Measurements from ENCODE around the gene EEFSEC.

The EEFSEC gene

DNA sequence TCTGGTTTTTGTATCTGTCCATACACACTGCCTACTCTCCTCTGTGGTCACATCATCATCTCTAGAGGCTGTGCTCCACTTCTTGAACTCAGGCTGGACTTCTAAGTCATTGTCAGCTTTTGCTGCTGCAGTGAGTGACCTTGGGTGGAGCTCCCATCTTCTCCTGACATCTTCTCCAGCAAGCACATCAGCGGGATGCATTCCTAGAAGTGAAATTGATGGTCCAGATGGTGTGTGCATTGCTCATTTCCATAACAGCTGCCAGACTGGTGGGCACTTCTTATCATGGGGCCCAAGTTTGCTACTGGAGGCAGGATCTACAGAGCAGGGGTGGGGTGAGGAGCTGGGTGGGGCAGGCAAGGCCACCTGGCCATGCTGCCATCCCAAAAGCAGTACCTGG, 203.5 kb downstream of the EEFSEC start:
- DNase-seq: no peak

DNA sequence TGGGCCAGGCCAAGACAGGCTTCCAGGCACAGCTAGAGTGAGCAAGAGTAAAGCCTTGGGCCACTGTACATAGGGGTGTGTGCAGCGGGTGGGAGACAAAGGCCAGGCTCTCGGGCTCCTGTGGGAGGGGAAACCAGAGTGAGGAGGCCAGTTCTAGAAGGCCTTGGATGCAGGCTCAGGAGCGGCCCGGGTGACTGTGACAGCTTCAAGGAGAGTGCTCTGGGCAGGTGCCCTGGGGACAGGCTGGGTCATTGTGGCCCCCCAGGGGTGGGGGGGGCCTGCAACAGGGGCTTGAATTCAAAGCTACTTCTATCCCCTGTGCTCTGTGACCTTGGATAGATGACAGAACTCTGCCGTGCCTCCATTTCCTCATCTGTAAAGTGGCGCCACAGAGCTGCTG, 204.3 kb downstream of the EEFSEC start:
- DNase-seq: no peak

DNA sequence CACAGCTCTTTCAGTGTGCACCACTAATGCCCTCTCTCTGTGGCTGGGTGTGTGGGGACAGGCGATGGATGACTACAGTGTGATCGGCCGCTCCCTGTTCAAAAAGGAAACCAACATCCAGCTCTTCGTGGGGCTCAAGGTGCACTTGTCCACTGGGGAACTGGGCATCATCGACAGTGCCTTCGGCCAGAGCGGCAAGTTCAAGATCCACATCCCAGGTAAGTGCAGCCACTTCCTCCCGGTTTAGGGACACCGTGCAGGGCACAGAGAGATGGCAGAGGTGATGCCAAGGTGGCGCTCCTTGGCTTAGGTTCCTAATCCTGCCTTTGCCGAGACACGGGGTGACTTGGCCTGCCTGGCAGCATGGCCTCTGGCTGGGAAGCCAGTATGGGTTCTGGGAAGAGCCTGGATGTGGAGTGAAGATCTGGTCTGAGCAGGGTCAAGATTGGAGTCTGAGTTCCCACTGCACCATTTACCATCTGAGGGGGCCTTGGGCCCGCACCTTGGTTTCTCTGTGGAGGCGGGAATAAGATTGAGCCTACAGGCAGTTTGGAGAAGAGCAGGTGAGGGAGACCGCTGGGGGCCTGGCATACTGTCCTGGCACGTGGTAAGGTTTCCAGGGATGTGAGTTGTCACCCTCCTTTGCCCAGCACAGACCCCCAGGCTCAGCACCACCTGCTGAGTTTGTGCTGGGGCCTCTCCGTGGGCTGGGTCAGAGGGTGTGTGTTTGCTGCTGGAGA, 205.0 kb downstream of the EEFSEC start:
- no peak for DNase-seq

DNA sequence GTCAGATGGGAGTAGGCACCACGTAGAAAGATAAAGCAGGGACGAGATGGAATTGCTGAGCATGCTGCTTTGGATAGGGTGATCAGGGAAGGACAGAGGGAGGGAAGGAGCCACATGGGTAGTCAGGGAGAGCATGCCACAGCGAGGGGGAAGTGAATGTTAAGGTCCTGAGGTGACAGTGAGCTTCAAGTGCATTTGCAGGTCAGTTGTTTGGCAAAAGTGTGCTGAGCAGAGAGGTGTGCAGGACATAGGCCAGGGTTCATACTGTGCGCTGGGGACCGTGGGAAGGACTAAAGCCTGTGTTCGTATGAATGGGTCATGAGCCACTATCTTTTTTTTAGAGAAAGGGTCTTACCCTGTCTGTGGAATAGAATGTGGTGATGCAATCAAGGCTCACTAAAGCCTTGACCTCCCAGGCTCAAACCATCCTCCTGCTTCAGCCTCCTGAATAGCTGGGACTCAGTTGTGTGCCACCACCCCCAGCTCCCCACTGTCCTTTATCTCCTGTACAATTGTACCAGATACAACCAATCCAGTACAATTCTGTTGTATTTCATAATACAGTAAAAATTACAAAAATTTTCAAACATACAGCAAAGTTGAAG, 205.9 kb downstream of the EEFSEC start:
- DNase-seq: no peak

DNA sequence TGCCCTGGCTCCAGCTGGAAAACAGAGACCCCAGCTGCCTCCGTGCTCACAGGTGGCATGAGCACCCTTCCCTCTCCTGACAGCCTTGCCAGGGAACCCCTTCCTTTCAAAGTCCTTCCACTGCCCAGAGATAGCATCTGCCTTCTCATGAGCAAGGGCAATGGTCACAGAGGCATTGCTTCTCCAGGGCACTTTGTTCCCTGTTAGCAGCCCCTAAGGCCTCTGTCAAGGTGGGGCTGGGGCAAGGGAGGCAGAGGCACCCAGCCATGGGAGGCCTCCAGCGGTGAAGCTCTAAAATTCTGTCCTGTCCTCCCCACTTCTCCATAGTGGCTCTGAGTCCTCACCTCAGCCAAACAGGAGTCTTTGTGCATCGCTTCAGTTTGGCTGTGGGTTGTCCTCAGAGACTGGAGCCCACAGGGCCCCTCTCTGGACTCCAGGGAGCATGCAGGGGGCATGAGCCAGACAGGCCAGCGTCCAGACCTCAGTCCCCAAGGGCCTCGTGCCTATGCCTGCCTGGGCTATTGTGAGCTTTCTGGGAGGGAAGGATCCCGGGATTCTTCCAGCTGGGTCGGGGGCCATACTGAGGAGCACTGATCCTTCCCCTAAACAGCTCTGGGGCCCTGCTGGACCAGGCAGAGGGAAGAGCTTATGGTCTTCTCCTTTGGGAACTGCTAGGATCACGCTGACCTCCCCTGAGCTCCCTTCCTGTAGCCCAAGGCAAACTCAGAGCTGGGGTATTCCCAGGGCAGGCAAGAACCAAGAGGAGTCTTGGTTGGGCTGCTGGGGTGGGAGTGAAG, 206.8 kb downstream of the EEFSEC start:
- DNase-seq: no peak

DNA sequence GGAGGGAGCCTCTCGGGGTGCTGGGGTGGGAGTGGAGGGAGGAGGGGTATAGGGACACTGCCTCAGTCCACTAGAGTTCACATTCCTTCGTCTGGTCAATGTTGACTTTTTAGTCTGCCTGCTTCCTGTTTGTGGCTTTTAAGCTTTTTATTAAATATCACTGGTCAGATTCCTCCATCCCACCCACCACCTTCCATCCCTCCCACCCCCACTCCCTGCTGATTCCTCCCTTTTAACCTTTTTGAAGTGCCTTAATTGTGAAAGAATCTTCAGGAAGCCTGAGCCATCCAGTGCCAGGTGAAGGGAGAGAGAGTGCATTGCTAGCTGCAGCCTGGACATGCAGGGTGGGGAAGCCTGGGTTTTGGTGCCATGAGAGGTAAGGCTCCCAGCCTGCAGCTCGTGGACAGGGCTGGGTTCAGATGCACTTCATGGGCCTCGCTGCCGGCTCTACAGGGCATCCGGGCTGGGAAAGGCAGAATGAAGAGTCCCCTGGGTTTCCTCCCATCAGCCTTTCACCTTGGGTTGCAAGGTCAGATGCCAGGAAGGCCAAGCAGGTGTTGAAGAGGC, 207.5 kb downstream of the EEFSEC start:
- no peak for DNase-seq

DNA sequence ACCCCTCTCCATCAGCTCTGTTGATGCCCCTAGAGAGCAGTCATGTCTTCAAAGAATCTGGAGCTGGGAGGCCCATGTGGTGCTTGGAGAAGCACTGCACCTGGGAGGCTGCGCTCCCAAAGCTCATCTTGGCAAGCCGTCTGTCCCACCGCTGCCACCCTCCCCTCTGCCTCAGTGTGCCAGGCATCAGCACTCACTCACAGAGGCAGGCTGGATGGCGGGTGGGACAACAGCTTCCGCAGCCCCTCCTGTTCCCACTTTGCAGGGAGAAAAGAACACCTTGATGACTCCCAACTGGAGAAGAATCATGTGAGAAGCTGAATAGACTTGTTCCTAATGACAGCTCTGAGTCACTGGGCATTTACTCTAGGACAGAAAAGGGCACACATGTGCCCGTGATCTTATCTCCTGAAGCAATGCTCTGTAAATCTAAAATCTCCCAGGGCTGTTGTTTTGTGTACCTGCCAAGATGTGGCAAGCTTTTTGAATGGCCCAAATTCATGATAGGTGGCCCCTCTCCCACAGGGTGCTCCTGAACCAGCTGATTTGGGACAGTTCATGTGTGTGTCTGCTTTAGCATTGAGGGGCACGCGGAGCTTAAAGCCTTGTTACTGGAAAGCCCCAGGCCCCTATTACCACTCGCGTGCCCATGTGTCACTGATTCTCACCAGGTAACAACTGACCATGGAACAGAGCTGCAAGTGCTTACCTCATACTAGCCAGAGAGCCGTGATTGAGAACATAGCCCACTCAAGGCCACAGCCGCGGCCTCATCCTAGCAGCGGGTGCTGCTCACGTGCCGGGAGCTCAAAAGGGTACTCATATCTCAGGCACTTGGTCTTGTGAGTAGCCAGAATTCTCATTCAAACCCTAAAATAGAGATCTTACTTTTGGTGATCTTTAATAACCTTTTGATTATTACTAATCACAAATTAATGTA, 209.0 kb downstream of the EEFSEC start:
- no peak for DNase-seq

DNA sequence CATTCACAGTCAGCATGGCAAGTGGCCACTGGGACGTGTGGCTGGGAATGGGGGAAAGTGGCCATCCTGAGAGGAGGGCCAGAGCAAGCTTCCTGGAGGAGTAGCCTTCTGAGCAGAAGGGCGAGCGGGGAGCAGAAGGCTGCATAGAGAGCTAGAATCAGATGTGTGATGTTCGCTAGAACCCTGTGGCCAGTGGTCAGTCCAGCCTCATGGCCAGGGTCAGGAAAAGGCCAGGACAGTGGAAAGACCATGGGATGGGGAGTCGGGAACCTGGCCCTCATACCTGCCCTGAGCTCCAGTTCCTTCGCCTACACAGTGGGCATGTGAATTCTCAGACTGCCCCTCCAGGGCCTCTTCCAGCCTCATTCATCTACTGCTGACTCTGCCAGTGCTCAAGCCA, 211.0 kb downstream of the EEFSEC start:
- DNase-seq: no peak

DNA sequence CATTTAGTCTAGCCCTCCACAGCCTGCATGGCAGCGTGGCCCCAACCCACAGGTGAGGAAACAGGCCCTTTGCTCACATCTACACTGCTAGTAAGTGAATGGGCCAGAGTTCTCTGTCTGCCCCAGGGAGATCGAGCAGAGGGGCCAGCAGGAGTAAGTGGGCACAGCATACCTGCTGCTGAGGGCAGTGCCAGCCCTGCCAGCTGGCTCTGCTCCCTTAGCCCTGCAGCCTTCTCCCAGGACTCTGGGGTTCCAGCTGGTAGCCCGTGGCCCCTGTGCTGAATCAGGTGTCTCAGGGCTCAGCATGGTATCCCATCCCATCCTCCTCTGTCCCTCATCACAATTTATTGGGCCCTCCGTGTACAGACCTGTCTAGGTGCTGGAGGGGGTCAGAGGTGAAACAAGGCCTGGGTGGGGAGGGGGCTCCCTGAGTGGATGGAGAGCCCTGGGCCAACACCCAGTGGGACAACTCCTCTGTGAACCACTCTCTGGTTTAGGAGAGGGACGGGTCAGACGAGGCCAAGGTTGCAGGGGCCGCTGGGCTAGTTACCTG, 211.6 kb downstream of the EEFSEC start:
- no peak for DNase-seq

DNA sequence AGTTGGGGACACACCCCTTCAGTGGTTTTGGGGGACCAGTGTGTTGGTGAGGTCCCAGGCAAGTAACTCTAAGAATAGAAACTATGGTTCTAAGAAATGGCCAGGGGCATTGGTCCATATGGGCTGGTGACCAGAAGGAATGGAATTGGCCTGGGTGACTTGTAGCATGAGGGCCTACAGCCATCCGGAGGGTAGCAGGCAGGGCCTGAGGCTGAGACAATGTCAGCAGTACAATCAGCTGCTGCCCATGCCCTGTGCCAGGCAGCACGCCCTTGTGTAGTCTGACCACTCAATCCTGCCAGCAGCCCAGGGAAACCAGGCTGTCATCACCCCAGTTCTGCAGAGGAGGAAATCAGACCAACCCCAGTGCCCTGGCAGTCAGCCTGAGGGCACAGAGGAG, 212.9 kb downstream of the EEFSEC start:
- no peak for DNase-seq

DNA sequence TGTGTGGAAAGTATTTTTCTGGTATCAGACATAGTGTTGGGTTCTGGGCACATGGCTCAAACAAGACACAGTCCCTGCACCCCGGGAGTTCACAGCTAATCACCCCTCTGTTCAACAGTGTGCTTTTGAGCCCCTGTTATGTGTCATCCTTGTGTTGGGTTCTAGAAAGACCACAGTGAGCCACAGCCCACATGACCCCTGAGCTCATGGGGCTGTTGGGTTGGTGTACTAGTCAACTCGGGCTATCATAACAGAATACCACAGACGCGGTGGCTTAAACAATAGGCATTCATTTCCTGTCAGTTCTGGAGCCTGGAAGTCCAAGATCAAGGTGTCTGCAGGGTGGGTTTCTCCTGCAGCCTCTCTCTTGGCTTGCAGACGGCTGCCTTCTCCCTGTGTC, 213.4 kb downstream of the EEFSEC start:
- no peak for DNase-seq

DNA sequence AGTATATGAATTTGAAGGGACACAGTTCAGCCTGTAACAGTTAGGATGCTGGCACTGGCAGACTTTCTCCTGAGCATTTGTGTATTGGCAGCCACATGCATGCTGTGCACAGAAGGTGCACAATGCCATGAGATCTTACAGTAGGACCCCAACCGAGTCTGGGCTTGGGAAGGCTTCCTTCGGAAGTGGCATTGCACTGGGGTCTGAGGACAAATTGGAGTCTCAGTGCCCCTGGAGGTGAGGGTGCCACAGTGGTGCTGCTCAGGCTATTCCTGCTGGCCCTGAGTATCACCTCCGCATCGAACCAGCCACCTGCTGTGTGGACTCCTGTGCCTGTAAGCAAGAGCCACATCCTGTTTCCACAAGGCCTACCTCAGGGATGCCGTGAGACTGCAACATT, 213.9 kb downstream of the EEFSEC start:
- no peak for DNase-seq

DNA sequence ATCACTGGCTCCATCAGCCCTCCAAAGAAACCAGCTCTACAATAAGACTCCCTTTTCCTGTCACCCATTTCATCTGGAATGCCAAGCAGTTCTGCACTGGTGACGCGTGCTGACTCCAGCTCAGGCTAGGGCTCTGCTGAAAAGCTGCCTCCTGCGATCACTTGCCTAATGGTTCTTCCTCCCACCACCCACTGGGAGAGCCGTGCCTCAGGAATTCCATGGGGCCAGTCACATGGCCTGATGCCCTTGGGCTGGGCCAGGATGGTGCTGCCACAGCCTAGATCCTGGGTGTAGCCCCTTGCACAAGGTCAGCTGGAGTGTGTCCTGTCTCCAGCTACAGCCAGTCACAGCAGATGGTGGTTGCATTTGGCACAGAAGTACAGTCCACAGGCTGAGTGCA, 214.5 kb downstream of the EEFSEC start:
- no peak for DNase-seq

DNA sequence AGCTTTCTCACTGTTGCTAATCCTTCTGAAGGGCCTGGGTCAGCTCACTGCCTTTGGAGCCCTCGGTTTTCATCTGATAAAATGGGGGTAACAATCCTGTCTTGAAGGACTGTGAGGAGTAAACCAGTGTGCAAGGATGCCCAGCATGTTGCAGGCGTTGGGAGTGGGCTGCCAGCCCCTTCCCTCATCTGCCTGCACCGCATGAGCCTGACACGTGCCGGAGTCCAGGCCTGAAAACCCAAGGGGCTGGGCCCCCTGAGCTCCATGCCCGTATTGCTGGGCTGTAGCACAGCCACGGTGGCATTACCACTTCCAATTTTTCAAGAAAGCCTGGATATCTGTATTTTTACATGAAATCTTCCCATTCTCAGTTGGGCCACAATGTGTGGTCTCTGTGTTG, 215.3 kb downstream of the EEFSEC start:
- no peak for DNase-seq

DNA sequence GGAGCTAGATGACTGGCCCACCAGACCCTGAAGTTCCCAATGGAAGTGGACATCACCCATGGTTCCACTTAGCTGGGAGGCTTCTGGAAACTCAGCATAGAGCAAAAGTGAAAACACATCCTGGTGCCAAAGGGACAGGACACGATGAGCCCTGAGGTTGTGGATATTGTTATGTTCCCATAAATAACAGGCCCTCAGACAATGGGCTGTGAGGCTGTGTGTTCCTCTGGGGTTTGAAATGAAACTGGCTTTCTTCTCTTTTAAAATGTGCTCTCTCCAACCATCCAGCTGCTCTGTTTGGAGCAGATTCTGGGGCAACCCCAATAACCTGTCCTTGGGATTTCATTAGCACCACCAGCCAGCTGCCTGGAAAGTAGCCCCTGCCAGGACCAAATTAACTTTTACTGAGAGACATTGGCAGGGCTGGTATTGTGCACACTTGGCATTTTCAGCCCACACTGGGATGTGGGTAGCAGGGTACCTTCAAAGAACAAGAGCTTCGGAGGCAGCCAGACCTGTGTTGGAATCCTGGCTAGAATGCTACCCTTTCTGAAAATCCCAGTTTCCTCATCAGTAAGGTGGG, 215.9 kb downstream of the EEFSEC start:
- DNase-seq: no peak

DNA sequence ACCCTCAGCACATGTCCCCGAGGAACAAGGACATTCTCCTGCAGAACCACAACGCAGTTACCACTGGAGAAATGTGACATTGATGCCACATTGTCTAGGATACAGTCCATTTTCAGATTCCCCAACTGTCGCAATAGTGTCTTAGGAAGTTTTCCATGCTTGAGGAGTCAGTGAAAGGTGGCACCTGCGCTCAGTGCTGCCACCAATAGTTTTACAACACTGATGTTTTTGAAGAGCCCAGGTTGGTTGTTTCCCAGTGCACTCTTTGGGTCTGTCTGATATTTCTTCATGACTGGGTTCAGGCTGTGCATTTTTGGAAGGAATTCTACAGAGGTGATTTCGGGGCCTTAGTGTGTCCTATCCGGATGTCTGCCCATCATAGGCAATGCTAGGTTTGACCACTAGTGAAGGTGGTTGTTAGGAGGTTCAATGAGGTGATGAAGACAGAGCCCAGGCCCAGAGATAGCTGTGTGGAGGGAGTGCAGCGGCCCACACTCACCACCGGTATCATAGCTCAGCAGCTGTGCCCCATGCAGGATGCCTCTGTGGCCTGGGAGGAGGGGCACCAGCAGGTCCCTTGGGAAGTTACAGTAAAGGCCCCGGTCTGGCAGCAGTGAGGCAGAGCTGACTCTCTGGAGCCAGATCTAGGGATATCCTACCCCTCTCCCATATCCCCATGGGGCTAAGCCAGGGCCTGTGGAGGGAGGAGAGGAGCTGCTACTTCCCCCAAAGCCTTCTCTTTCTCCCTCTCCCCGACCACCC, 216.8 kb downstream of the EEFSEC start:
- peak; percentile 30 for DNase-seq

DNA sequence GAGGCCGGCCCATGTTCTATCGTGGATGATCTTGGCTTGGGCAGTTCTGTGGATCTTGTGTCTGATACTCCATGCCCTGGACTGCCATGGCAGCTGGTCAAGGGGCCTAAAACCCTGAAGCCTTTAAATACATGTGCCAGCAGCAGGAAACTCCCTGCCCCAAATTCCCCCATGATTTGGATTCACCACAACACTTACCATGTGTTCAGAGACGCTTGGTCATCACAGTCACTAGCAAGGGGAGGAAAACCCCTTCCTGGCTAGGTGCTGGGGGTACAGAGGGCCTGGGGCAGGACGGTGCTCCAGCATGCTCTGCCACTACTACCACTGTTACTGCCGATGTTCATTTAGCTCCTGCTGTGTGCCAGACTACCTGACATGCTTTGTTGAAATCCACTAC, 219.0 kb downstream of the EEFSEC start:
- no peak for DNase-seq

DNA sequence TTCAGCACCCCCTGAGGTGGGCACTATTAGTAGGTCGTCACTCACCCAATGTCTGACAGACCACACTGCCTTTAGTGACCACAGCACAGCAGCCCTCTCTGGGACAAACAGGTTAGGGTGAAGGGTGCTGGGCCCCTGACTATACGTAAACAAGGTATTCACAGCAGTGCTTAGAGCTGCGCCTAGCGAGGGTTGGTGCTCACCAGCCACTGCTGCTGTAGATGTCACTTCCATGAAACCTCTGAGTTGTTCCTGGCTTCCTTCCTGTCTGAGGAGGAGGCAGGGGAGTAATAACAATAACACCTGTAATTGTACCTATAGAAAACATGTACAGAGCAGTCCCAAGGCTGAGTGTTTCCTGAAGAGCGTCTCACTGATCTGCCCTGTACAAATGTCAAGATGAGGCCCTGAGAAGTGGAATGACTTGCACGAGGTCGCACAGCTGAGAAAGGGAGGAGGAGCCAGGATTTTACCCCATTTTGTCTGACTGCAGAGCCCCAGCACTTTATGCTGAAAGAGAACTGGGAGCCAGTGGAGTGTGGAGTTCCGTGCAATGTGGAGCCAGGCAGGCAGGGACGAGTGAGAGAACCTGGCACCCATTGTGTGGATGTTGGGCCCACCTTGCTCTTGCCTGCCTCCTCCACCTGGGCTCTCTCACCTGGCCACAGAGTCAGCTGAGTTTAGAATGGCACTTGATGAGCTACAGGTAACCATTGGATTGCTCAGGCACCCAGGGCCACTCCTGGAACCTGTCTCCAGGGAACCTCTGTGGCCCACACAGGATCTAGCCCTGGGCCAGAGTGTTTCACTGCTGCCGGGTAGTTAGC, 219.6 kb downstream of the EEFSEC start:
- DNase-seq: no peak

DNA sequence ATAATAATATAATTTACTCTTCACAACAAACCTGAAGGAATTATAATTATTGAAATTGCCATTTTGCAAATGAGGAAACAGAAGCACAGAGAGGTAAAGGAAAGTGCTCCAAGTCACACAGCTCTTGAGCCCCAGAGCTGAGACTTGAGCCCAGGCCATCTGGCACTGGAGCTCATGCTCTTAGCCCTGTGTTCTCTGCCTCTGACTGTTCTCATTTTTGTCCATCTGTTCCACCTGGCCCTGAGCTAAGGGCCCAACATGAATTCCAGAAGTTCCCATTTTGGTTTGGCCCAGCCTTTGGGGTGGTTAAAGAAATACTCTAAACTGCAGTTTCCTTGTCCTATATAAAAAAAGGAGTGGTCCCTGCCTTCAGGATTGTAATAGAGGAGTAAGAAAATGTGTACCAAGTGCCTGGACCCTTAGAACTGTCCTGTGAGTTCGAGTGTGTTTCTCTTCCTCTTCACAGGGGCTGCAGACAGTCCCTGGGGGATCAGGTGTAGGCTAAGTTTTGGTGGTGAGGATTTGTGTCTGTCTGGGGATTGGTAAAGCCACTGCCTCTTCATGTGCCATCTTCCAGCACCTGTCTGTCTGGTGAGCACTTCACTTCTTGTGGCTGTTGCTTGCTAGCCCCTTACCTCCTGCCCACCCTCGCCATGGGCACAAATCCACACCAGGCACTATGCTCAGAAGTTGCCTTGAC, 221.6 kb downstream of the EEFSEC start:
- DNase-seq: no peak

DNA sequence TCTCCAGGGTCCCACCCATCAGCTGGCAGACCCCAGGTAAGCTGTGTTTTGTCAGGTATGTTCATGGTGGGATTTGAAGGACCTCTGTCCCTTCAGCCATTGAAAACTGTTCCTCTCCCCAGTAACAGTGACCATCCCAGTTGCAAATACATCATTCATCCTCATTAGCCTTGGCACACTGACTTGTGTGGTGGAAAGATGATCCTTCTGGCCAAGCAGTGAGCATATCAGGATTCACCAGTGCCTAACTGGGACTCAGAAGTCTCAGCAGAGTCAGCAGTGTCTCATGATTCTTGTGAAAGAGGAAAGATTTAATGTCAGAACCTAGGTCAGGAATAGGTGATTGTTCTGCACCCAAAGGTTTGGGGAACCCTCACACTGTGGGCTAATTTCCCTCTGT, 223.2 kb downstream of the EEFSEC start:
- no peak for DNase-seq

All from hematopoietic multipotent progenitor cell treated with erythropoietin and hydrocortisone succinate and interleukin-3 and kit ligand, for 4 days (in vitro differentiated cells).